HG03280 (cell line): Measurements from ENCODE around the gene PUS10.
A peak's percentile ranks its signal among the peaks of the same experiment; 100 is the strongest.

Source experiments
- ATAC-seq: cut with Tn5 transposase; IDR thresholded peaks from one replicate; pipeline ENCODE4 v1.9.1; 2021; ENCODE audit warnings: mild to moderate bottlenecking, moderate library complexity; ENCODE audit not compliant: unreplicated experiment

The PUS10 gene

DNA sequence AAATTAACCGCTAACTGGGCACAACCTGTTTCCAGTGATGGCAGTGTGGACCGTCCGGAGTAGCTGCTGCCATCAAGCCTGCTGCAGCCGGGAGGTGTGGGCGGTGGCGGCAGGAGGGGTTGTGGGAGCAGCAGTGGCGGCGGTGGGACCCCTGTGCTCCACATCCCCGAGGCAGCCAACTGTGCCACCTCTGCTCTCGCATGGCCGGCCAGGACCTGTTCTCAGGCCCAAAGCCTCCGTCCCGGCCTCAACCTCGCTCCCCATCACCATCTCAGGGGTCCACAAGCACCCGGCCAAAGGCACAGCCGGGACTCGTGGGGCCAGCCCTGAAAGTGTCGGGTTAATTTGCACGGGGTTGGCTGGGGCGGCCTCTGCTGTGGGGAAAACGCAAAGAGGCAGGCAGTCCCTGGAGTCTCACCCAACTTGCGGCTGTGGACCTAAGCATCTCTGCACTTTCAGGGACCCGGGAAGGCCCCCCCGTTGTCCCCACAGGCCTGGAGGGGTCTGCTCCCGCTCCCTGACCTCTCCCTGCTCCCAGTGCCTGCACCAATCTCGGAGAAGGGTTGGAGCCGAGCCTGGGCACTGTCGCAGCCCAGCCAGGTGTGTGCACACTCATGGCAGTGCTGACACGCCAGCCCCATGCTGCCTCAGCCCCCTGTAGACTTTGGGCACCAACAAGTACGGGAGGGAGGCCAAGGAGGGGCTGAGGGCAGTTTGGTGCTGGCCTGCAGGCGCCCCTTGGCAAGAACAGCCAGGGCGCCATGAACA, 45.0 kb downstream of the PUS10 start:
- peak; percentile 22 for ATAC-seq

DNA sequence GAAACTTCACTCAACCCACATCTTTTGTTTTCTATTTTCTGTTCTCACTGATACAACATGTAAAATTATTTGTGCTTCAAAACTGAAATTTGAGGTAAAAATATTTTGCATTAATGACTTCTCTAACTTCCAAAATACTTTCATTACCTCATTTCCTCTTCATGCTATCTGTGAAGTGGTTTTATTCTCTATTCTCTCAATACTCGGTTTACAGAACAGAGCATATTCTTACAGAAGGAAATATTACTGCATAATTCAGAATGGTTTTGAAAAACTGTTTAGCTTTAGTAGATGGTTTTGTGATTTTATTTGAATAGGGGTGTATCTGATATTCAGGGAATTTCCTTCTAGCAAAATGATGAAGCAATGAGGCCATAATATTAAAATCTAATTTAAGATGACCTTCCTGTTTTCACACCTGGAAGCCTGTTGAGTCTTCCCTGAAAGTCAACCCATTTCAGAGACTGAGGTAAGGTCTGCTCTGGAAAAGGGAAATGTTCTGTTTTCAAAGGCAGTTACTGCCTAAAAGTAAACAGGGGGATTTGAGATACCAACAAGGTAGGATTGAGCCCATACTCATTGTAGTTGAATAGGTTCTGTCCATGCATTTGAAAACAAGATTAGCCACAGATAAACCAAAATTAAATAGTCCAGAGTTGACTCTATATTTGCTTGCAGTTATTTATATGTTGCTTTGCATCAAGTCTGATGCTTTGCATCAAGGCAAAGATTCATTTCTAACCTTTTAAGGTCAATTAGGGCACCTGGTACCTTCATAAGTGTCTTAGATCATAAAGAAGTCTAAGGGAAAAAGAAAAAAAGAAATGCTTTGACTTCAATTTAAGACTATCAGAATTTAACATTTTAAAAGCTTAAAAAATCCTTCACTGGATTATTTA, 51.3 kb downstream of the PUS10 start:
- ATAC-seq = peak; percentile 79

- ATAC-seq = no peak
These were observed 52.6 kb downstream of the PUS10 start for GRCh38 chr2:60965499-60965785.

- ATAC-seq = no peak
These were observed 53.2 kb downstream of the PUS10 start for GRCh38 chr2:60964651-60965498.

- ATAC-seq = no peak
These were observed 54.9 kb downstream of the PUS10 start for GRCh38 chr2:60963190-60963589.

- no peak for ATAC-seq
These were observed 55.5 kb downstream of the PUS10 start for GRCh38 chr2:60962528-60962927.

- ATAC-seq = no peak
These were observed 56.6 kb downstream of the PUS10 start for GRCh38 chr2:60961457-60961856.

GRCh38 chr2:60960706-60961105, 57.3 kb downstream of the PUS10 start:
- ATAC-seq = no peak

DNA sequence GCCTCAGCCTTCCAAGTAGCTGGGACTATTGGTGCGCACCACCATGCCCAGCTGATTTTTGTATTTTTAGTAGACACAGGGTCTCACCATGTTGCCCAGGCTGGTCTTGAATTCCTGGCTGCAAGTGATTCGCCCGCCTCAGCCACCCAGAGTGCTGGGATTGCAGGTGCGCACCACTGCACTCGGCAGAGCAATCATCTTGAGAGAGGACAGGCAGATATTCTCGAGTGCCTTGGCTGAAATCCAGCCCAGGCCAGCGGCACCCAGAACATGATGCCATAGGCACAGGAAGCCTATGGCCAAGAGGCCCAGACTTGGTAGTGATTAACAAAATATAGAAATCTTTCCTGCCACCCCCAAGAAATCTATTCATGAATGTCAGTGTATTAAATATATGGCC, 58.6 kb downstream of the PUS10 start:
- ATAC-seq = no peak

- no peak for ATAC-seq
These were observed 59.3 kb downstream of the PUS10 start for GRCh38 chr2:60958800-60959199.

GRCh38 chr2:60958361-60958760, 59.7 kb downstream of the PUS10 start:
- no peak for ATAC-seq

- ATAC-seq = no peak
These were observed 60.4 kb downstream of the PUS10 start for GRCh38 chr2:60957643-60958042.

DNA sequence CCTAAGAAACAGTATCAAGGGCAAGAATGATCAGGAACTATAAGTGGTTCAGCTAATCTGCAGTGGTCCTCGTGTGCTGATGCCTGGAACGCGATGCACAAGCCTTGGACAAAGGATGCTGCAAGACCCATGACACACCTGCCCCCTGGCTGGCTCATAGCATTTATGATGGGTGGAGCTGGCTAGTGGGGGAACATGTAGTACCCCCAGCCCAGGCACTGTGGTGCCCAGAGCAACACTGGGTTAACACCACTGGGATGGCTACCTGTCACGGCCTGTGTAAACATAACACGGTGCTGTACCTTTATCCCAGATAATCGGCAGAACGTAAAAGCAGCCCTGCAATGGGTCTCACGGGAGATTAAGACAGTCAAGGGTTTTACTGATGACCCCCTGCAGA, 60.8 kb downstream of the PUS10 start:
- ATAC-seq = no peak

DNA sequence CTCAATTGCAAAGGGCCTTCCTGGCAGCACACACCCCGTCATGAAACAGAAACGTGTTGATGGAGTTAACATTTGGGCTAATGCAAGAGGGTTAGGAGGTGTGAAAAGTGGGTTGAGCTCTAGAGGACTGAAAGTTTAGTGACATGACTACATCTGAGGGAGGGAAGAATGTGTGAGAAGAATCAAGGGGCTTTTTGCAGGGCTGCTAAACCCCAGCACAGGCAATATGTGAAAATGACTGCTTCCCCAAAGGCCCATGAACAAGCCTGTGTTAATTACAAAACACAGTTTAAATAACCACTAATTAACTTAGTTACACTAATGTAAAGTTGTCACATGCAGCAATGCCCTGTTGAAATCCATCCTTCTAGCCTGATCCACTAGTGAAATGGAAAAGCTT, 63.9 kb downstream of the PUS10 start:
- ATAC-seq = no peak

GRCh38 chr2:60948926-60949579, 69.0 kb downstream of the PUS10 start:
- no peak for ATAC-seq

DNA sequence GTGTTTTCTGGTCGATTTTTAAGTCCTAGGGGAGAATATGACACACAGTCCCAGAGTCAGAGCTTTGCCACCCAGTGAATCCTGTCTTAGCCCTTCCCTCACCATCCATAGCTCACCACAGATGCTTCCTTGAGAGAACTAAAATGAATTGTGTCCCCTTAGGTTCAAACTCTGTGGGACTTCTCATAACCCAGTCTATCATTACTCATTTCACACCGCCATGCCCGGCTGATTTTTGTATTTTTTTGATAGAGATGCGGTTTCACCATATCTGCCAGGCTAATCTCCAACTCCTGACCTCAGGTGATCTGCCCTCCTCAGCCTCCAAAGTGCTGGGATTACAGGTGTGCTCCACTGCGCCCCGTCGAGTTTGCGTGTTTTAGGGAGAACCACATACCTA, 69.9 kb downstream of the PUS10 start:
- no peak for ATAC-seq

- ATAC-seq = no peak
These were observed 71.0 kb downstream of the PUS10 start for GRCh38 chr2:60947056-60947455.

GRCh38 chr2:60945341-60945740, 72.7 kb downstream of the PUS10 start:
- no peak for ATAC-seq

GRCh38 chr2:60939622-60940021, 78.4 kb downstream of the PUS10 start:
- ATAC-seq = no peak

- no peak for ATAC-seq
These were observed 79.8 kb downstream of the PUS10 start for GRCh38 chr2:60938301-60938700.

- no peak for ATAC-seq
These were observed 81.3 kb downstream of the PUS10 start for GRCh38 chr2:60936757-60937156.
